ENCODE measurements around the gene MS4A14.
"Not testable (repeated sequence)": the region's sequence is repeated elsewhere in the genome, so short reads cannot be mapped to it uniquely, and the experiment has no call there.

MS4A14 gene

DNA sequence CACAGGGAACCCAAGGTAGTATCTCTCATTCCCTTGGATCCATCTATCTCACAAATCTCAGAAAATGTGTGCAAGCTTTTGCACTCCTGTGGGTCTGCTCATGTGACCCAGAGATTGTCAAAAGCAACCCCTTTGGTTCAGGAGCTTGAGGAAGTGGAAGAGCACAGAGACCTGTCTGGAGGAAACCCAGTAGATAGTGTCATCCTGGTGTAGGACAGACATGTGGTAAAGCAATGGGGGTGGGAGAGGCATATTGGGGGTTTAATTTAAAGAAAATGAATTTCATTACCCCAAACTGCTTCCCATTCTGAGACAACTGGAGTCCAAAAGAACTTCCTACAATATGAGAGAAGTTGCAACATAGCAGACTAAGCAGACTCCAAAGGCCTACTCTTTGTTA lies 5.8 kb upstream of the MS4A14 start:
- no peak for DNase-seq (ENCODE audit: low spot score)

DNA sequence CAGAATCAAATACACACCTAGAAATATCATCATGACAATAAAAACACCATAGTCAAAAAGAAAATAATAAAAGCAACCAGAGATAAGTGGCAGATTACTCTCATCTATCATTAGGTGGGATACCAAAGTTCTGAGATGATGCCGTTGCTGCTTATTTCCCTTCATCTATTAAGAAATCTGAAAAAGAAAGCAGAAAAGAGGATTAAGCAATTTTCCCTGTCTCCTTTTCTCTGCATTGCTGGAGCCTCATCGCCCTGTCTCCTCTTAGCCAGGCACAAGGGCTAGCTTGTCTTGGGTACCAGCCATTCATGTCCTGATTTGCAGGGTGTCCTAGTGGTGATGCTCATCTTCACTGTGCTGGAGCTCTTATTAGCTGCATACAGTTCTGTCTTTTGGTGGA lies 3.9 kb upstream of the MS4A14 start:
- no peak for DNase-seq (ENCODE audit: low spot score)

DNA sequence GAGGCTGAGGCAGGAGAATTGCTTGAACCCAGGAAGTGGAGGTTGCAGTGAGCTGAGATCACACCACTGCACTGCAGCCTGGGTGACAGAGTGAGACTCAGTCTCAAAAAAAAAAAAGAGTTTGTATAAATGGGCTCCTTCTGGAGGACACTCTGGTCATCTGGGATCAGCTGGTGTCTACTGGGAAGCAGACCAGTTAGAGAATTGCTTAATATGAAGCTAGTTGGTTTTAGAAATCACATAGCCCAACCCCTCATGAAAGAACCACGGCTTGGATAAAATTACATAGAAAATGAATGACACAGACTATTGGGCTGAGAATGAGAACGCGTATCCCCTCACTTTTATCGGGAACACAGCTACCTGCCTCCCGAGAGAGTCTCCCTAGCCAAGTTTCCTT lies 3.2 kb upstream of the MS4A14 start:
- DNase-seq (ENCODE audit: low spot score), result no peak

DNA sequence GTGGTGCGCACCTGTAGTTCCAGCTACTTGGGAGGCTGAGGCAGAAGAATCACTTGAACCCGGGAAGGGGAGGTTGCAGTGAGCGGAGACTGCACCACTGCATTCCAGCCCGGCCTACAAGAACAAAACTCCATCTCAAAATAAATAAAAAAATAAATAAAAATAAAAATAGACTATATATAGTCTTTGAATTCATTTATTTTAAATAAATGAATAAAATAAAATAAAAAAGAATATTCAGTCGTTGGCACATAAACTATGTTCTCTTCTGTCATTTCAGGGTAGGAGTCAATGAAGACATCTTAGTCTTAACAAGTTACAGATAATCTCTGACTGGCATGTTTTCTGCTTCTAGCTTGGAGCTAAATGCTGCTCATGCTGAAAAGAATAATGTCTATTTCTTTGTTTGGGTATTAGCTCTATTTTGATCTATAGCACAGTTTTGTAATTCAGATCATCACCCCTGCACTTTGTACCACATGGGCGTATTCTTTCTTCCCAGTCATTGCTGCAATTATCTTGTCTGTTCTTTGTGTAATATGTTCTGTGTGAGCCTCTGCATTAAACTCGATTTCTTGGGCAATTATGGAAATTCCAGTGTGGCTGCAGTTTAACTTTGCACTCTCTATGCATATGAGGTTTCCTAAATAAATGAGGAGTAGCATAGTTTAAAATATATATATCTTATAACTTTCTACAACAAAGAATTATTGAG lies 1.4 kb upstream of the MS4A14 start:
- DNase-seq (ENCODE audit: low spot score), result no peak

DNA sequence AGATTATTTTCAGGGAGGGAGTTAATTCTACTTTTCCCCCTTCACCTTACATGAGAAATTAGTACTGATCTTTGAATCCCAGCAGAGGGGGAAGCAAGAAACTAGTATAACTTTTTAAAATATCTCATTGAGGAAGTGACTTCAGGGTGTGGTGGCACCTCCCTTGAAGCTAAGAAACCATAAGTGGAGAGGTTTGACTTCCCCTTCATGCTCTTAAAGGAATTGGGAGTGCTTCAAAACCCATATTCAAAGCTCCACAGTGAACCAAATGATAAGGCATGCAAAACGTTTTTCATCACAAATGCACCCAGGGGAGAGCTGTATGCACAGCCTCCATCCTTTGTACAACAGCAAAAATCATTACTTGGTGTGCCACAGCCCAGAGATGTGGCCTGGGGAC lies 540 bp downstream of the MS4A14 start:
- no peak for DNase-seq (ENCODE audit: low spot score)

DNA sequence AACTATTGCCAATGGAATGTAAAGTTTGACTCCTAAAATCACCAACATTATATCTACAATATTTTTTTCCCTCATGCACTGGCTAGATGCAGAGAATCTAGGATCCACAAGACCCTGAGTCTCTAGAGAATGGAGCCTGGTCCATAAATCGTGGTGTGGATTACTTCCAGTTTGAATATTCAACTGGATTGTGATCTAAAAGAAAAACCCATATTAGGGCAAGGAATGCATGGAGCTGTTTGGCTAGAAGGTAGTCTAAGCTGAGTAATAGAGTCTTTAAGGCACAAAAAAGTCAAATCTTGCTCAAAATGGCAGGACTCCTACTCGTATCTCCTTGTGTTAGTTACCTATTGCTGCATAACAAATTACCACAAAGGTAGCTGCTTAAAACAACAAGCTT lies 23.8 kb downstream of the MS4A14 start:
- DNase-seq (ENCODE audit: low spot score), result no peak

DNA sequence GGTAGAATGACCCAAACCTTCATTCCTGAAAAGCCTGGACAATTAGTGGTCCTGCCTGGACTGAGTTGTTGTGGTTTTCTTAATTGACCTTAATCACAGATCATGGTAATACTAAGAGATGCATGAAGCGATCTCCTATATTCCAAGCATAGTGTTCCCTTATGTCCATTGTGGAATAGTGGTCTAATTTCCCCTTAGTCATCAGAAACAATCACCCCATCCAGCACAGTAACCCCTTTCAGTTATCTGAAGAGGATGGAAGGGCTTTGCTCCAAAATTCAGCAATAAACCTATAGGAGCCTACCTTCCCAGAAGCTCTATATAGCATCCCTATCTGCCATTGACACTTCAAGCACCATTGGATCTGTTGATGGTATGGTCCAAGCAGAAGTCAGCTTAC lies 26.4 kb downstream of the MS4A14 start:
- DNase-seq (ENCODE audit: low spot score), result no peak

DNA sequence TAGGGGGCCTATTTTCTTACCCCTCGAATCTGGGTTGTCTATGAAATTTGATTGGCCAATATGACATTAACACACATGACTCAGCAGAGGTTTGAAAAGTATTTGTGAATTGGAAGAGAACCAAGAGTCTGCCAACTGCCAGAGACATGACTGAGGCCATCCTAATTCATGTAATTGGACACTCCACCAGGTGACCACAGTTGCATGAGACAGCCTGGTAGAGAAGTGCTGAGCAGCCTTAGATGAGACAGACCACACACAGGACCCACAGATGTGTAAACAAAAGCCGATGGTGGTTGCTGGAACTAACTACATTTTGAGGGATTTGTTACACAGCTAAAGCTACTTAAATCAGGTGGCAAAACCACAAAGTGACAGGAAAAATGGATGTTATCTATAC lies 32.3 kb downstream of the MS4A14 start:
- peak; percentile 44 for DNase-seq (ENCODE audit: low spot score)

DNA sequence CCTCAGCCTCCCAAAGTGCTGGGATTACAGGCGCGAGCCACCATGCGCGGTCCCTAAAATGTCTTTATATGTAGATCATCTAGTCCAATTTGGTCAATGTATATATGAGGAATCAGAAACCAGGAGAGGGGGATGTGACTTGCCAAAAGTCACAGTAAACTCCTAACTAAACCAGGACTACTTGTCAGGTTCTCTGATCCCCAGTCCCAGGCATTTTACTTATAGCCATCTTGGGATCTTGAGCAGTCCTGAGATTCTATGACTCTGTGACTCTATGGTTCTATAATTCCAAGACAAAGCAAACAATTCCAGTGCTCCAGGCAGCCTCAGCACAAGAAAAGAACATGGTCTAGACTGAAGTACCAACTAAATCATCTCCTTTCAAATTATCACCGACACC lies 33.0 kb downstream of the MS4A14 start, which contains the start of gene MS4A5:
Gene MS4A5, plus strand, starts transcription at position 301 of the 400 bp plus-strand sequence. CDS start 103 bp downstream, outside the sequence.
- no peak for DNase-seq (ENCODE audit: low spot score)

DNA sequence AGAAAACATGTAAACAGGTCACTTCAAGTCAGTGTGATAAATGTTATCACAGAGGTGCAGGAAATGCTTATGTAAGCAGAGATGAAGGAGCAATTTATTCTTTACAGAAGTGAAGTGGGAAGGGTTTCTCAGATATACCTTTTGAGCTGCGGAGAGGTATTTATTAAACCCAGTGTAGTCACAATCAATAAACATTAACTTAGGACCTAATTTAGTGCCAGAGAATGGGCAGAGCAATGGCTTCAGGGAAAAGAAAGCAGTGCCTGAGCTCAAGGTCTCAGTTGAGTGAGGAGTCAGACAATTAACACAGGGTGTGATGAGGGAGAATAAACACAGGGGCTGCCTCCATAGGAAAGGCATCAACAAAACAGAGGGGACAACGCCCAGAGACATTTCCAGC lies 35.0 kb downstream of the MS4A14 start:
- peak; percentile 6 for DNase-seq (ENCODE audit: low spot score)

DNA sequence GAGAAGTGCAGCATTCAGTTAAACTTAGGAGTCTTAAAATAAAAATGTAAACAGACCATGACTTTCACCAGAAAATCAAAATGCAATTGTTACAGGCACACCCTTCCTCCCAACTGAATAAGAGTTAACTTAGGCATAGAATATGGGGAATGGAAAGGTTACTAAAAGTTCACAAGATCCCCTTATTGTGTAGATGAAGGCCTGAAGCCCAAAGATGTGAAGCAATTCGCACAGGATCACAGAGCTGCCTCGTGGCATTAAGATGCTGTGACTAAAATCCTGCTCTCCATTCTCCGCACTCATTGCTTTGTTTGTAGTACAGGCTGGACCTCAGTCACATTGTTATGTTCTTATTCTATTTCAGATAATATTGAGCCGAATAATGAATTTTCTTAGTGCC lies 37.1 kb downstream of the MS4A14 start:
- DNase-seq (ENCODE audit: low spot score), result no peak

DNA sequence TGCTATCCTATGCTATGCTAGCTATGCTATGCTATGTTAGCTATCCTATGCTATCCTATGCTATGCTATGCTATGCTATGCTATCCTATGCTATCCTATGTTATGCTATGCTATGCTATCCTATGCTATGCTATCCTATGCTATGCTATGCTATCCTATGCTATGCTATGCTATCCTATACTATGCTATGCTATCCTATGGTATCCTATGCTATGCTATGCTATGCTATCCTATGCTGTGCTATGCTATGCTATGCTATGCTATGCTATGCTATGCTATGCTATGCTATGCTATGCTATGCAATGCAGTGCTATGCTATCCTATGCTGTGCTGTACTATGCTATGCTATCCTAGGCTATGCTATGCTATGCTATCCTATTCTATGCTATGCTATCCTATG lies 50.8 kb downstream of the MS4A14 start:
- DNase-seq (ENCODE audit: low spot score), result no peak

DNA sequence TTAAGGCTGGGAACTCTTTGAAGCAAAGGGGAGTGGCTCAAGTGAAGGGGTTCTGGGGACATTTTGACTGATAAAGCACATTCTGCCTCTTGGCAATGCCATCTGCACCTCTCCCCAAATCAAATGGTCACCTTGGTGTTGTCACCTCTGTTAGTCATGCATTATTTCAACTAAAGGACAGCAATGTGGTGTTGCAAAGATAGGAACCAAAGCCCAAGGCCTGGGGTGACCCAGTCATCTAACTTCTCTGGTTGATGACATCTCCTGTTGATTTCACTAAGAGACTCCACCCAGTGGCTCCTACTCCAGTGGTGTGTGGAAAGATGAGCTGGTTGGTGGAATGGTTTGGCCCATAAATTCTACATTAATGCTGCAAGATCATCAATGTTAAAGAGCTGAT lies 51.6 kb downstream of the MS4A14 start:
- DNase-seq (ENCODE audit: low spot score), result no peak

DNA sequence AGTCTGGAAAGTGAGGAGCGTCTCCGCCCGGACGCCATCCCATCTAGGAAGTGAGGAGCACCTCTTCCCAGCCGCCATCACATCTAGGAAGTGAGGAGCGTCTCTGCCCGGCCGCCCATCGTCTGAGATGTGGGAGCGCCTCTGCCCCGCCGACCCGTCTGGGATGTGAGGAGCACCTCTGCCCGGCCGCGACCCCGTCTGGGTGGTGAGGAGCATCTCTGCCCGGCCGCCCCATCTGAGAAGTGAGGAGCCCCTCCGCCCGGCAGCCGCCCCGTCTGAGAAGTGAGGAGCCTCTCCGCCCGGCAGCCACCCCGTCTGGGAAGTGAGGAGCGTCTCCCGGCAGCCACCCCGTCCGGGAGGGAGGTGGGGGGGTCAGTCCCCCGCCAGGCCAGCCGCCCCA lies 54.9 kb downstream of the MS4A14 start:
- DNase-seq (ENCODE audit: low spot score), result not testable (repeated sequence)

DNA sequence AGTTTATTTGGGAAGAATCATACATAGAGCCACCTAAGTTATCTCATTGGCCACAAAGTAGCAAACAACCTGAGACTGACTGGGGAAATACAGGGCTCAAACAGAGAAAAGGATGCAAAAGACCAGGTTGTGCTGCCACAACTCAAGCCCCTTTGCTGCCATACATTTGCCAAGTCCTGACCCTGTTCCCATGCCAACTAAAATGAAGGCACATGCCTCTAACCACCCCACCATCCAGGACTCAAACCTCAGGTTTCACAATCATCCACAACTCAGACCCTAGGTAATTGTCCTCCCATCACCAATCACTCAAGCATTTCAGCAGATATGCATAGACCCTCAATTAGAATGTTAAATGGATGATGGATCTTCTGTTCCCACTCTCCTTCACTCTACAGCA lies 58.0 kb downstream of the MS4A14 start:
- DNase-seq (ENCODE audit: low spot score), result no peak

DNA sequence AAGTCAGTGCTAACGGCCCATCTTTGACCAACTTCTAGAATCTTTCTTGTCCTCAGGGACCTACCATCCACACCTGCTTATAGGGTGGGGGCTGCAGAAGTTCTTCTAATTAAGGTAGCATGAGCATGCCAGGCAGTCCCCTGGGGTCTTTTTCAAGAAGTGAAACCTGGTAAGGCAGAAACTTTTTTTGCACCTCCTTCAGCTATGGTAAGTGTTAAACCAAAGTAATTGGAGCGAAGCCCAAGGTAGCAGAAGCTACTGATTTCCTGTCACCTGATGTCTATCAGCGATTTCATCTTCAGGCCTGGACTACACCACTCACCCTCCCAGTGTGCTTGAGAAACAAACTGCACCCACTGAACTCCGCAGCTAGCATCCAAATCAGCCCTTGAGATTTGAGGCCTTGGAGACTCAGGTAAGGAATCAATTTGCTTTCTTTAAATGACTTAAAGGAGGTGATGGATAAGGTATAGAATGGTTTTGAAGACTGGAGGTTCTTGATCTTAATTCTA lies 59.3 kb downstream of the MS4A14 start, which contains the start of gene MS4A1:
Gene MS4A1, plus strand, starts transcription at position 317 of the 512 bp plus-strand sequence. CDS start 6,528 bp downstream, outside the sequence.
- DNase-seq (ENCODE audit: low spot score), result no peak

DNA sequence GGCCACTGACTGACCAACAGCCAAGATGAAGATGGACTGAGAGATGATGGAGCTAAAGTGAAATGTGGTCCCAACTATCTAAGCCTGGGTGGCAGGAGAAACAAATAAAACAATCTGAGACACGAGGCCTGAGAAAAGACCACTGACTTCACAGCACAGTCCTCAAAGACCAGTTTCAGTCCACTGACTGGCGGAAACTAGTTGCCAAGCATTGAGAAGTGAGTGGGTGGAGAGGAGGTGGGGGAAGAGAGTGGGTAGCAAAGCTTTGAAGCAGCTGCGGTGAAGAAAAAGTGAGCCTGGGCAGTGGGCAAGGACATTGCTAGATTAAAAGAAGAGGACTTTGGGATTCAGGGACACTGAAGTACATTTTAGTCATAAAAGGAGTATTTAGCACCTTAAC lies 61.3 kb downstream of the MS4A14 start:
- no peak for DNase-seq (ENCODE audit: low spot score)

DNA sequence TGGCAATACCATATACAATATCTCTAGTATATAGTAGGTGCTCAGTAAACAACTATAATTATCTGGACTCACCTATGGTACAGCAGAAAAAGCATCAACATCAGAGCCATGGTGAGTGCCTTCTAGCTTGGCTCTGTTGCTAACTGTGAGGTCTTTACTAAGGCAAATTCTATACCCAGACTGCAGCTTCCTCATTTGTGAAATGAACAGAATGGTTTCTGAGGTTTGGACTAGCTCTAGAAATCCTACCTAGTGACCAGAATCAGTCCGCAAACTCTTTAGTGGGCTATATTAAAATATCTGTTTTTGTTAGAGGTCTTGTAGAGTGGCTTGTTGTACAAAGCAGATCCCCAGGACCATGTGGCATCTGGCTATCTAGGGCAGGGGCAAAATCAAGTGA lies 63.1 kb downstream of the MS4A14 start:
- no peak for DNase-seq (ENCODE audit: low spot score)
